Hematopoietic multipotent progenitor cell treated with erythropoietin and hydrocortisone succinate and interleukin-3 and kit ligand, for 15 days (in vitro differentiated cells): ENCODE measurements around the gene DSCAM.

Experiments
- DNase-seq: peaks from one replicate; pipeline ENCODE4 v3.0.0-alpha.2; 2015; ENCODE audit warnings: low spot score

DSCAM gene

DNA sequence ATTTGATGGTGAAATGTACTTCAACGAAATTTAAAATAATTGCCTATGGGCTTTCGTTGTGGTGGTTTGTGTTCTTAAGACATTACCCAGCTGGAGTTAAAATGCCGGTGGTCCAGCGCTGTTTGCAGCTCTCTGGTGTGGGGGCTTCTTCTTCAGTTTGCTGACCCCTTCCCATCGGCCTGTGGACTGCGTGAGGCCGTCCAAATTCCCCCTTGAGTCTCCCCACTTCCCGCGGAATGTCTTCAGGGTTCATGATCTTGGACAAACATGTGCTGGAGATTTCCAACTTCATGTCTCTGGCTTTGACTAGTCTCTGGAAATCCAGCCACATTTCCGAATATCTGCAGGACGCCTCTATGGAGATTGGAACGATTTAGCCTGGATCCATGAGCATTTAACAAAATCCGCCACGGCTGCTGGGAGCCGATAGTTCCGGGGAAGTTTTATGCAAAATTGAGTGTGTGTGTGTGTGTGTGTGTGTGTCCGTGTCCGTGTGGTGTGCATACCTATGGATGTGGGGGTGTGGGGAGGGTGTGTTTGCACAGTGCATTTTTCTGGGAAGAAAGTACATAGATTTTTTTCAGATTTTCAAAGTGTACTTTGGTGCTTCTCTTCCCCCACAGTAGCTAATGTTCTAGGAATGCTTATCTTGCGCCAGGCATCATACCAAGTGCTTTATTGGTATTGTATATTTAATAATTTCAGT lies 862.5 kb downstream of the DSCAM start:
- DNase-seq = no peak

DNA sequence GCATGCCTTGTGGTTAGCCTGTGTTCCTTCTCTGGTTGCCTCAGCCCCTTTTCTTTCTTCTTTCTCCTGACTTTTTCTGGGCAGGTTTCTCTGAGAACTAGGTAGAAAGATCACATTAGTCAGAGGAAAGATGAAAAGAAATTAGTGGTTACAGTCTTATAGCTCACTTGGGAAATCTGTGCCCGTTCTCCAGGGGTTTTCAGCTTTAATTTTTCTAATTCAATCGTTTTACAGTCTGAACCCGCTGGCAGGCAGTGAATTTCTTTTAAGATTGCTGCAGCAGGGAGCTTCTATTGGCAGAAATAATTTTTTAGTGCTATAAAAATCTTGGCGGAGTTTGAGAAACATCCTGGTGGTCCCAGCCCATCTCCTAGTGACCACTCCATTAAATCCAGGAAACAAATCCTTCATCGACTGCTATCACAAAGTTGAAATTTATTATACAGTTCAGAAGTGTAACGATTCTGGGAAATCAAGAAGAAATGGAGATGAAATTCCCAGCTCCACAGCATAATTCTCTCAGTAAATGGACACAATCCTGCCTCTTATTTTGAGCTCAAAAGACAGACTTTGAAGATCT lies 866.6 kb downstream of the DSCAM start:
- no peak for DNase-seq

DNA sequence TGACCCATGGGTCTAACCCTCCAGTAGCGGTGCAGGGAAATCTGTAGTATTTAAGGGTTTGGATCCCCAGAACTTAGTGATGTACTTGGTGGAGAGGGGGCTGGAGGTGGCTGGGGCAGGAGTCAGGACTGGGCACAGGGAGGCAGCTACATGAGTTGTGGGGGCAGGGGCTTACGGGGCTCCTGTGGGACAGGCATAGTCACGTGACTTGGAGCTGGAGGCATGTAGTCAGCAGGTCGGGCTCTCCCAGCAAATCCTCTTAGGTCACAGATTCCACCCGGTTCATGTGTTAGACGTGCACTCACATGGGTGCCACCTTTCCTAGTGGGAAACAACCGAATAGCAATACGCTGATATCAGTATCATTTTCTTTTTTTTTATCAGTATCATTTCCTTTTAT lies 867.6 kb downstream of the DSCAM start:
- DNase-seq = no peak

DNA sequence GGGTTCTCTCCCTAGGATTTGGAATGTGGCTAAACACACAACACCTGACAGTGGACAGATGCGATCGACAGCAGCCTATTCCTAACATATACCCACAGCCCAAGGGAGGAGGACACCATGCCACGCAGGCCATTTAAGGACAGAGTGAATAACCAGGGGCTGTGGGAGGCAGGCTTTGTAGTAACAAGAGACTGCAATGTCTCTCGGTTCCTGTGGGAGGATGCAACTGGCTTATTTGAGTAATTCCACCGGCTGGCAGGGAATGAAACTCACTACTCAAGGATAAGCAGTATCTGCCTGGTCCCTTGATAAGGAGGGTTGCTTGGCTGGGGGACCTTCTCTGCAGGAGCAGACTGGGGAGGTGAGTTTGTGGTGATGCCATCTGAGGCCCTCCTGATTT lies 870.2 kb downstream of the DSCAM start:
- DNase-seq = no peak

DNA sequence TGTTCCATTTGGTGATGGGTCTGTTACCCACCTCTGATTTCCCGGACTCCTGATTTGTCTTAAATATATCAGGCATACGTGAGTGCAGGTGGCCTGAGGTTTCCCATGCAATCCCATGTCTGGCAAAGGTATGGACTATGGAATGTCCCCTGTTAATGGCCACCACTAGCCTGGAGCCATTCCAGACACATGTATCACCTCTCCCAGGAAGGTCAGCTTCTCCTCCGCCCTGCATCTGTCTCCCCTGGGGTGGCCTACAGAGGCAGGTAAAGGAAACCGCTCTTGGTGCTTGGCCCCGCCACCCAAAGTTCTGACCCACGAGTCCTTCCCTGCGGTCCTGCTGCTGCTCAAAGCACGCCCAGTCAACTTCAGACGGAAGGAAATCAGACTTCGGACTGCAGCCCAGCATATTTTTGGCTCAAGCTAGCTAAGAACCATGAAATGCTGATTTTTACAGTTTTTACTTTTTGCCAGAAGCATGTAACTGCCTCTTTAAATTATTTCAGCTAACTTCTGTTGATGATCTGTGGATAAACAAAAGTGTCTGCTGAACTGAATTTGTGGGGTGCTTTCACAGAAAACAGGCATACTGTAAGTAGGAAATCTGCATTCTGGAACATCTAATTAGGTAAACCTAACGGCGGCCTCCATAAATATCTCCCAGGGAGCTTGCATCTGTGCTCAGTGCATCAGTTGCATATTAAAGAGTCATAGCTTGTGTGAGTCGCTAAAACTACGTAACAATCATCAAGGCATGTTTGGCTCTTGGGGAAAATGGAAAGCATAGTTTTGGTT lies 873.8 kb downstream of the DSCAM start:
- no peak for DNase-seq

DNA sequence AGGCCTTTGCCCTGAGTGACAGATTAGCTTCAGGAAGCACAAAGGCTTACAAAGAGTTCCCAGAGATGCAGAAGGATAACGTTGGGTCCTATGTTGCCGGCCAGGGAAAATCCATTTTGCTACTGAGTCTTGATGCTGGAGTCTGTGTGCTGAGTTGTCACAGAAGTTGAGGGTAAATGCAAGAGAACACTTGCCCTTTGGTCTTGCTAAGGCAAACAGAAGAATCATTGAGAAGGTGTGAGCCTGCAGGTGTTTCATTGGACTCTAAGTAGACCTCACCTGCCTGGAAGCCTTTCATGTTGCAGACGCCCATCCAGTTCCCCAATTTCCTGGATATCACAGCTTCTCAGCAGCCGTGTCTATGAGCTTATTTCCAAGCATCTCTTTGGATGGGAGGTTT lies 874.5 kb downstream of the DSCAM start:
- no peak for DNase-seq

DNA sequence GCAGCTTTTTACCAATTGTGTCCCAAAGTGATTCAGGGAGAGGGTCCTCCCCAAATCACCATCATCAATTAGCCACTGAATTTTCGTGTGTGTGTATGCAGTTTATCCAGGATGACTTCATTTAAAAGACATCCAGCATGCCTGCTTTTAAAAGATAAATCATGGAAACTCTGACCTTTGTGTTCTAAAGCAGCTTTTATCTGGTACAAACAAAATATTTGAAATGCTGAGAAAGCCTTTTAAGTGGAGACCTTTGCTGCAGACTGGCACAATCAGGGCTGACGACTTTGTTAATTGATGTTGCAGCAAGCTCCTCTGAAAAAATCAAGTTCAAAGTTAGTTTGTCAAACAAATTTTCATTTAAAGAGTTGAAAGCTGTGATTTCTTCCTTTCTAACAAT lies 875.0 kb downstream of the DSCAM start:
- DNase-seq = no peak

DNA sequence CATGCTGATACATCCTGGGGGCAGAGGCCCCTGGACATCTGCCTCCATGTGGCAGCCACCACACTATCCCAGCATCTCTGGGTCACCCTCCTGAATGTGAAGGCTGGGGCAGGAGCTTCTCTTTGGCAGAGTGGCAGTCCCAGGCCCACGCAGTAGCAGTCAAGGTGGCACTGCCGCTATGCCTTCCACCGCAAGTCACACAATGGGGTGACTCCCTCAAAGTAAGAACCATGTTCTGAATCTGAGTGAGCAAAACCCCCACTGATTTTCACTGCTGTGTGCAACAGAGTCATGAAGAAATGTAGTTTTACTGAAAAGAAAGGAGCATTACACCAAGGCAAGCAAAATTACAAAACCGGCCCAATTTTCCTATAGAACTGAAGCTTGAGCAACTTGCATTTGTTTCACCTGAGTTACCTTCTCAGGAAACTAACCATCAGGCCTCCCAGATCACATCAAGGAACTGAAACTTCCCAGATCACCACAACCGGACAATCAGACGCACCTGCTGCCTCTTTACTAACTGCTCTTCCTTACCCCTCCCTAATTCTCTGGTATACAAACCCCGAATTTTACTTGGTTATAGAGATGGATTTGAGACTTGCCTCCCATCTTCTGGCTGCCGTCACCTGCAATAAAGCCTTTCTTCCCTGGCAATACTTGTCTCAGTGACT lies 877.1 kb downstream of the DSCAM start:
- DNase-seq = no peak

DNA sequence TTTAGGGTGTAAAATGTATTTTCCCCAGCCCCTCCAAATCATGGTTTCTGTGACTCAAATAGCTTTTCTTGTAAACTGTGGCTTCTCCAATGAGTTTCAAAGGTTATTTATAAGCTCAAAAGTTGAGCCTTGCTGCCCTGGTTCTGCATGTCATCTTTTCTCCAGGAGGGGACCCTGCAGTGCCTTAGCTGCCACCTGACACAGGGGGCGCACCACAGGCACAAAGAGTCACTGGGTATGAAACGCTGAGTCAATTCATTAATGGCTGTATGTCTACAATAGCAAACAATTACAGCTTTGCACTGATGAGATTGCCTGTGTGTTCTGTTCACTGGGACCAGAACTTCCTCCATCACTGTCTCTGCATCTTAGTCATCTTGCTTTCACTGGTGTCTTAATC lies 878.9 kb downstream of the DSCAM start:
- no peak for DNase-seq

DNA sequence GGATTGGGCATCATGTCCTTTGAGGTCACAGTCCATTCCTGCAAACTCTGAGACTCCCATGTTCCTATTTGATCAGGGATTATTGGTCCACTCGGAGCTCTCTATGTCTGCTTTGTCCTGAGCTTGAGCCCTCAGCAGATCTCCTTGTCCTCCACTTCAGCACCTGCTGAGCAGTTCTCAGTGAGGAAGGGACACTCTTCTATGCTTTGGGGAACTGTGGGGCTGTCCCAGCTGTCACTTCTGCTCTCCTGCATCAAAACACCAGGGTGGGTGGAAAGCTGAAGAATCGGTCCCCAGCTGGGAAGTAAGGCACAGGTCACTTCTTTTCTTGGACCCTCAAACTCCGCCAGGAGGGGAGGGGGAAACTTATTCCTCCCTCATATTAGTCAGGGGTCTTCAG lies 880.2 kb downstream of the DSCAM start:
- no peak for DNase-seq

DNA sequence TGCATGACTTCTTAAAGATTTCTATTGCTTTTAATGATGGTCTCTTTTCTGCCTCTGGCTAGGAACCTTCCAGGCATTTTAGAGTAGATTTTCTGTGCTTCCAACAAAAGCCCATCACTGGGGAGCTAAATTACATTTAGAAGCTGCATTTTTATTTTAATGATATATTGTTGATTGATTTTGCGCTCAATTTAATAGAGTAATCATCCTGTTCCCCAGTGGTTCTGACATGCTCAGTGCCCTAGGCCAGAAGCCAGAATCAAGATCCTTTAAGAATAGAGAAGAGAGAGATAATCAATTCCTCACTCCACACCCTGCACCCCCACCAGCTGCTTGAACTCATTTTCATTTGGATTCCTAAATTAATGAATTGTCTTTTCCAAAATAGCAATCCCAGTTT lies 881.9 kb downstream of the DSCAM start:
- DNase-seq = no peak

DNA sequence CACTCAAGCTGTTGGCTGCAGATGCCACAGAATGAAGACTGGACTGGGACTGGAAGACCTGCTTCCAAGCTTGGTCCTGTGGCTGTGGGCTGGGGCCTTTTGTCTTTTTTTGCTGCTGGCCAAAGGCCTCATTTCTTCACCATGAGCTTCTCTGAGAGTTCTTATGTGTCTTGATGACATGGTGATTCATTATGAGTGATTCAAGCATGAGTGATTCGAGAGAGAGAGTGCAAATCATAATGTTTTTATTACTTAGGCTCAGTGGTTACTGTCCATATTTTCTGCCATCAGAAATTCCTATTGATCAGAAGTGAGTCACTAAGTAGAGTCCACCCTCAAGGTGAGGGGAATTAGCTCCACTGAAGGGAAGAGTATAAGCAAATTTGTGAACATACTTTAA lies 885.7 kb downstream of the DSCAM start:
- no peak for DNase-seq
